Uterus (tissue), 4 donors: ENCODE measurements around the gene IMPDH2. TPM values are rescaled to one million over a fixed set of nuclear protein-coding genes. Genes with fewer than 3 reads are reported as not detected.

Source experiments
- DNase-seq, 2 donors: peaks; one replicate each; pipeline ENCODE4 v3.0.0-alpha.2; 2019 to 2020
- H3K27ac ChIP-seq, 2 donors: fragments of 200-600 bp; sonication (generic); 1 replicate in 1 of 2; 2 replicates in 1 of 2; pipeline ENCODE4 v1.5.1; 2016 to 2018
- H3K27me3 ChIP-seq, 2 donors: fragments of 200-600 bp; sonication (generic); one replicate each; pipeline ENCODE4 v1.5.1; 2018 to 2019; ENCODE audit warnings: control low read depth in 1 of 2
- H3K36me3 ChIP-seq, 2 donors: fragments of 200-600 bp; sonication (generic); one replicate each; pipeline ENCODE4 v1.5.1; 2019; ENCODE audit warnings: control low read depth in 1 of 2
- H3K4me1 ChIP-seq, 2 donors: fragments of 200-600 bp; sonication (generic); one replicate each; pipeline ENCODE4 v1.5.1; 2018 to 2019; ENCODE audit warnings: control low read depth in 1 of 2
- H3K4me3 ChIP-seq, 2 donors: fragments of 200-600 bp; sonication (generic); 1 replicate in 1 of 2; 2 replicates in 1 of 2; pipeline ENCODE4 v1.5.1; 2018 to 2019; ENCODE audit warnings: mild to moderate bottlenecking in 1 of 2
- H3K9me3 ChIP-seq, 2 donors: fragments of 200-600 bp; sonication (generic); one replicate each; pipeline ENCODE4 v1.5.1; 2019; ENCODE audit warnings: control low read depth in 1 of 2
- POLR2A ChIP-seq, 2 donors: fragments of 450-650 bp; IDR thresholded peaks; one replicate each; pipeline ENCODE4 v1.6.1; 2016; ENCODE audit warnings: antibody characterized with exemption in 2 of 2, mild to moderate bottlenecking in 1 of 2, moderate library complexity in 1 of 2
- intact Hi-C: fragments of 100-400 bp; cut with DNase I; formaldehyde crosslinking; loops from one replicate; pipeline ENCODE4 v1.15.1; 2023; ENCODE audit warnings: low total_unique reads
- total RNA-seq, 4 donors: library from RNA; depleted of rRNA in 3 of 4; stranded (reverse); fragments of >200 nt in 3 of 4; gene quantifications; one replicate each; pipeline versions ENCODE4 v1.1.0 to v1.2.4, GENCODE V29; 2014 to 2023
- TF ChIP-seq, protein P1 (sequence below), 4 experiments: fragments of 200-600 bp in 2 of 4; fragments of 450-650 bp in 2 of 4; sonication (generic) in 2 of 4; IDR thresholded peaks; one replicate each; pipeline ENCODE4 v1.5.1; 2016 to 2019; ENCODE audit warnings: antibody characterized with exemption in 4 of 4, mild to moderate bottlenecking in 2 of 4, moderate library complexity in 1 of 4
- donor health status: DM: yes; HTN: yes; CAD: no.

The IMPDH2 gene
- 100 to 1,000 TPM in 3 of 4 donors, 10 to 100 TPM in 1; 53.0 to 273 (median 163) TPM for total RNA-seq

DNA sequence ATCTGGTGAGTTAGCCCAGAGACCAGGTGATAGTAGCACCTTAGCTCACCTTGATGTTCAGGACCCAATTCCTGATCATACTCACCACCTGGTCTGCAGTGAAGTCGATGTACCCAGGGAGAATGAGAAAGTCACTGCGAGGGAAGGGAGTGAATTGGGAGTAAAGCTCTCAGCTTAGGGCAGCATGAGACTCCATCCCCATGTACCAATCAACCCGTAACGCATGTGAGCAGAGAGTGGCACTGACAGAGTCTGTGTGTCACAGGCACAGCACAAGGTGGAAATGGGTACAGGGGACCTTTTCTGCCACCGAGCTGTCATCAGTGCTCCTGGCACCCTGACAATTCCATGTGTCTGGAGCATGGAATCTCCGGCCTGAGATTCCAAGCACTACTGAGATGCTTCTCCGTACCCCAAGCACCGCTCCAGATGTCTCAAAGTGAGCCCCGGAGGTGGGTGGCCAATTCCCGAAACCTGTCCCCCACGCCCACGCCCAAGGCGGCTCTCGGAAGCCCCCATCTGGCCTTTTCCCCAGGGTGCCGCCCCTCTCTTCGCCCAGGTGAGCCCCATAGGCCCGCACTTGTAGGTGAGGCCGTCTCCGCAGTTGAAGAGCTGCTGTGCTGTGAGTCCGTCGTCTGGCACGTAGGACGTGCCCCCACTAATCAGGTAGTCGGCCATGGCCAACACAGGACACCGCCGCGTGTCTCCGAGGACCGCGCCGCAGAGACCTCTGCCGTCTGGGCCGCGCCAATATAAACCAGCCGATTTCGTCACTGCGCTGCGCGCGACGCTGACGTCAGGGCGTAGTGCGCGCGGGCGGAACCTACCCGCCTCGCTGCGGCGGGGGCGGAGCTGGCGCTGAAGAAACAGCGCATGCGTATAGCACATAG lies at the start of gene IMPDH2:
IMPDH2 (minus strand) TSS at position 726 of the 890 bp plus-strand sequence; CDS start at position 678, 48 bp downstream.
- DNase-seq = peak; percentile 92 to 95
- peak; percentile 87 to 99 for TF ChIP-seq POLR2A (IDR thresholded peaks at IDR 0.05)
- TF ChIP-seq, protein P1, sequence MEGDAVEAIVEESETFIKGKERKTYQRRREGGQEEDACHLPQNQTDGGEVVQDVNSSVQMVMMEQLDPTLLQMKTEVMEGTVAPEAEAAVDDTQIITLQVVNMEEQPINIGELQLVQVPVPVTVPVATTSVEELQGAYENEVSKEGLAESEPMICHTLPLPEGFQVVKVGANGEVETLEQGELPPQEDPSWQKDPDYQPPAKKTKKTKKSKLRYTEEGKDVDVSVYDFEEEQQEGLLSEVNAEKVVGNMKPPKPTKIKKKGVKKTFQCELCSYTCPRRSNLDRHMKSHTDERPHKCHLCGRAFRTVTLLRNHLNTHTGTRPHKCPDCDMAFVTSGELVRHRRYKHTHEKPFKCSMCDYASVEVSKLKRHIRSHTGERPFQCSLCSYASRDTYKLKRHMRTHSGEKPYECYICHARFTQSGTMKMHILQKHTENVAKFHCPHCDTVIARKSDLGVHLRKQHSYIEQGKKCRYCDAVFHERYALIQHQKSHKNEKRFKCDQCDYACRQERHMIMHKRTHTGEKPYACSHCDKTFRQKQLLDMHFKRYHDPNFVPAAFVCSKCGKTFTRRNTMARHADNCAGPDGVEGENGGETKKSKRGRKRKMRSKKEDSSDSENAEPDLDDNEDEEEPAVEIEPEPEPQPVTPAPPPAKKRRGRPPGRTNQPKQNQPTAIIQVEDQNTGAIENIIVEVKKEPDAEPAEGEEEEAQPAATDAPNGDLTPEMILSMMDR (IDR thresholded peaks at IDR 0.05) = peak in 3 of 4 experiments; percentile 28 to 46 (median 28)
- Histone ChIP-seq H3K9me3 (no peaks in the 10 kb centered on the region), H3K27ac (peak within 1 kb of the TSS; percentile 91 to 97), H3K4me3 (peak within 1 kb of the TSS; percentile 72 to 78), H3K27me3 (no peaks in the 10 kb centered on the region), H3K4me1 (peaks cover 5% of the 10 kb centered on the region in 2 donors), H3K36me3 (no peaks in the 10 kb centered on the region)
- intact Hi-C loops = no loop called here

DNA sequence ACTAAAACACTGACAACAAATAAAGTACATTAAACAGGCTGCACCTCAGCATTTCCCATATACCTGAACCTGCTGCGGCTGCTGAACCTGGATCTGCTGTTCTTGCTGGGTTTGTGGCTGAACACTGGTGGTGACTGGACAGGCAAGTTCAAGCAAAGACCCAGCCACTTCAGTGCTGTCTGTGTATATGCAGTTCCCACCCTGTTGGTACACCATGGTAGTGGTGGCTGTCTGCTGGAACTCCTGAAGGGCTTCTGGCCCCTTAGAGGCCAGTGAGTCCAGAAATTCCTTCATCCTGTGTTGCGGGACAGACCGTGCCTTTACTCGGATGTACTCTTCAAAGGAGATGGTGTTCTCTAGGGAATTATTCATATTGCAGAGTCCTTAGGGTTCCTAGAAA lies 47.4 kb upstream of the IMPDH2 start:
- DNase-seq = no peak
- Histone ChIP-seq H3K9me3 (no peaks in the 10 kb centered on the region), H3K27ac (no peak overlapping the region), H3K36me3 (no peaks in the 10 kb centered on the region), H3K4me1 (no peaks in the 10 kb centered on the region), H3K4me3 (no peak overlapping the region), H3K27me3 (no peaks in the 10 kb centered on the region)
- intact Hi-C loops = no loop called here
- TF ChIP-seq, protein P1 (IDR thresholded peaks at IDR 0.05) = no peak
- TF ChIP-seq POLR2A (IDR thresholded peaks at IDR 0.05) = no peak

DNA sequence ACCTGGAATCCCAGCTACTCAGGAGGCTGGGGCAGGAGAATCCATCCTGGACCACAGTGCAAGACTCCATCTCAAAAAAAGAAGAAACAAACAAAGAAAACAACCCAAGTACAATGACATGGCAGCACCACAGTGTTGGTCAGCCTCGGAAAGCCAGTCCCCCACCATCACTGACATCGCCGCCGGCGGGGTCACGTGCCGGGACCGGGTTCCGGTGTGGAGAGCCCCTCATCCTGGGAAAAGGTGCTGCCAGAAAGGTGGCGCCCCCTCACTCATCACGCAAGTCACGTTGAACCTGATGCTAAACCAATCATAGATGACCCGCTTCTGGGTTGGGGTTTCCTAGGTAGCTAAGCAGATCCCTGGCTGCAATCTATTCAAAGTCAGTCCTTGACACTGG lies 46.9 kb upstream of the IMPDH2 start:
- H3K27me3 ChIP-seq = no peaks in the 10 kb centered on the region
- H3K27ac ChIP-seq = no peak overlapping the region
- no peak for TF ChIP-seq POLR2A (IDR thresholded peaks at IDR 0.05)
- intact Hi-C loops = no loop called here
- H3K4me3 ChIP-seq = no peak overlapping the region
- no peak for DNase-seq
- H3K4me1 ChIP-seq = no peaks in the 10 kb centered on the region
- no peaks in the 10 kb centered on the region for H3K9me3 ChIP-seq
- no peaks in the 10 kb centered on the region for H3K36me3 ChIP-seq

DNA sequence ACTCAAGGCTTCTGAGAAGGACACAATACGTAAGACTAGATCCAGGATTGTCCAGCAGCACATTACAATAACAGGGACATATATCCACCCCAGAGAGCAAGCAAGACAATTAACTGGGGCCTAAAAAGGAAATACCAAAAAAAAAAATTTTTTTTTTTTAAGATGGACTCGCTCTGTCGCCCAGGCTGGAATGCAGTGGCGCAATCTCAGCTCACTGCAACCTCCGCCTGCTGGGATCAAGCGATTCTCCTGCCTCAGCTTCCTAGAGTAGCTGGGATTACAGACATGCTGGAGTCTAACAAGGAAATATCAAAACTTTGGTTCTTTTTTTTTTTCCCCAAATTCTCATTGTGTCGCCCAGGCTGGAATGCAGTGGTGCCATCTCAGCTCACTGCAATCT lies 28.8 kb upstream of the IMPDH2 start:
- no peak overlapping the region for H3K4me3 ChIP-seq
- H3K27ac ChIP-seq = no peak overlapping the region
- no peaks in the 10 kb centered on the region for H3K27me3 ChIP-seq
- H3K9me3 ChIP-seq = no peaks in the 10 kb centered on the region
- TF ChIP-seq, protein P1 (IDR thresholded peaks at IDR 0.05) = no peak
- H3K36me3 ChIP-seq = no peaks in the 10 kb centered on the region
- intact Hi-C loops = no loop called here
- H3K4me1 ChIP-seq = no peaks in the 10 kb centered on the region
- no peak for DNase-seq

DNA sequence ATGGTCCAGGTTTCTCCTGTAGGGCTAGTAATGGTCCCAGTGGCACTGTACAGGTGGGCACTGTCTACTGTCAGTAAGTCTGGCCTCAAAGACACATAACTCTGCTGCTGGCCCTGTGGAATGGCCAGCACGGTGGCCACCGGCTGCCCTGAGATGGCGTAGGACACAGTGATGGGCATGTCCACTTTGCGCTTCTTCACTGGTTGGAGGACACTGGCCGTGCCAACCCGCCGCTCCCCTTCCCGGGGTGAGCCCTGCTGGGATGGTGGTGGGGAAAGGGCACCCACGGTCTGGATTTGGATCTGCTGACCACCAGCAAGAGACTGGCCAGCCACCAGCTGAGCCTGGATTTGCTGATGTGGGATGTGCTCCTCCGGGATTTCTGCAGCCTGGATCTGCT lies 28.1 kb upstream of the IMPDH2 start:
- Histone ChIP-seq H3K9me3 (no peaks in the 10 kb centered on the region), H3K4me3 (no peak overlapping the region), H3K36me3 (no peaks in the 10 kb centered on the region), H3K27ac (no peak overlapping the region), H3K4me1 (no peaks in the 10 kb centered on the region), H3K27me3 (no peaks in the 10 kb centered on the region)
- no peak for DNase-seq
- intact Hi-C loops = no loop called here
- TF ChIP-seq POLR2A (IDR thresholded peaks at IDR 0.05) = no peak
- TF ChIP-seq, protein P1 (IDR thresholded peaks at IDR 0.05) = no peak
